Measurements from ENCODE around the gene MYH7B. TPM values are rescaled to one million over a fixed set of nuclear protein-coding genes. Genes with fewer than 3 reads are reported as not detected.

Gene MYH7B
- total and polyA plus RNA-seq, 8 donors, result 0.15 to 1.5 (median 0.59) TPM; not detected in 2

- TF ChIP-seq EP300 (IDR thresholded peaks at IDR 0.05) (no peak), POLR2AphosphoS5 (IDR thresholded peaks at IDR 0.05) (peak in 2 of 3 donors; percentile 47 to 82)
- H3K27me3 ChIP-seq, result no peaks in the 10 kb centered on the region
- WGBS, 5 donors, result 25 to 55% (median 39%) methylated on average over 2 of the region's 2 CpGs
- H3K4me1 ChIP-seq, result peaks cover 5 to 38% (median 29%) of the 10 kb centered on the region in 4 donors
- H3K27ac ChIP-seq, result peak overlapping the region; percentile 42 to 77 (median 66)
- no peaks in the 10 kb centered on the region for H3K9me3 ChIP-seq
- peak in 1 of 2 donors; percentile 74 for DNase-seq
- intact Hi-C loops (cut with DNase I; ENCODE audit: low total_unique reads), result no loop called here
- no peak overlapping the region for H3K4me3 ChIP-seq
- peaks cover 16 to 46% (median 42%) of the 10 kb centered on the region in 4 donors for H3K36me3 ChIP-seq
Measured at GRCh38 chr20:34916774-34917354, 38.8 kb upstream of the MYH7B start.

DNA sequence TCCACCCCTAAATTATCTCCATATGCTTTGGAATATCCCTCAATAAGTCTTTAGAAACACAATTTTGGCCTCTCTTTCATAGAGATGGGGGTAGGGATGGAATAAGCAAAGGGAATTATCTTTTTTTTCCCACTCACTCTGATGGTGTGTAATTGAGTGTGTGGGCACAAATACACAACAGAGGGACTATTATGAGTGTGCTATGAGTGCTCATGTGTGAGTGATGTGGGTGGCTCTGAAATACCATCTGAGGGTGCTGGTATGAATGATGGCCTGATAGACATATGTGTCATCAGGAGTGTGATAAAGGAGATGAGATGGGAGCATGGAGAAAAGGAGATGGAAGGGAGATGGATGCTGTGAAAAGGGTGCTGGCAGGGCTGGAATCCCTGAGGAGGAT lies 35.6 kb upstream of the MYH7B start:
- Histone ChIP-seq H3K27me3 (no peaks in the 10 kb centered on the region), H3K27ac (no peak overlapping the region), H3K4me3 (no peak overlapping the region), H3K4me1 (peaks cover 18 to 46% (median 29%) of the 10 kb centered on the region in 4 donors), H3K9me3 (no peaks in the 10 kb centered on the region), H3K36me3 (peaks cover 23 to 57% (median 53%) of the 10 kb centered on the region in 4 donors)
- no peak for TF ChIP-seq POLR2AphosphoS5 (IDR thresholded peaks at IDR 0.05)
- no peak for TF ChIP-seq CTCF (IDR thresholded peaks at IDR 0.05)
- no peak for TF ChIP-seq EP300 (IDR thresholded peaks at IDR 0.05)
- TF ChIP-seq POLR2A (IDR thresholded peaks at IDR 0.05), result no peak
- no peak for DNase-seq
- intact Hi-C loops (cut with DNase I; ENCODE audit: low total_unique reads), result no loop called here

DNA sequence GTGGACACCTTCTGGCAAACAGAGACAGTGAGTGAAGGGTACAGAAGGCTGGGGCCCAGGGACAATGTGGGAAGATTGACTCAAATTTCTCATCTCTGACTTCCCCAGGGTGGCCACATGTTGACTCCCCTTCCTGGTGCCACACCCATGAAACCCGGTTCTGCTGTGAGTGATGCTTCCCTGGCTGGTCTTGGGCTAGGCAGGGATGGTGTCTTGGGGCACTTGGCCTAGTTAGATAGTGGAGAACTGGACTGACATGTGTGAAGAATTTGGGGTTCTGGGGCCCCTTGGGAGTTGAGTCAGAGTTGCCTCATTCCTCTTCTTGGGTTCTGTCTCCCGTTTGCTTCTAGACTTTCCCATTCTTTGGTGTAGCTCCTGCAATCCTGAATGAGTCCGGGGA lies 34.2 kb upstream of the MYH7B start:
- Histone ChIP-seq H3K27me3 (no peaks in the 10 kb centered on the region), H3K9me3 (no peaks in the 10 kb centered on the region), H3K36me3 (peaks cover 36 to 71% (median 65%) of the 10 kb centered on the region in 4 donors), H3K4me1 (peaks cover 16 to 33% (median 18%) of the 10 kb centered on the region in 4 donors), H3K27ac (peak overlapping the region in 4 of 5 donors; percentile 19 to 74 (median 66)), H3K4me3 (no peak overlapping the region)
- intact Hi-C loops (cut with DNase I; ENCODE audit: low total_unique reads), result no loop called here
- 53 to 76% (median 64%) methylated on average over 2 to 3 of the region's 3 CpGs for WGBS, 5 donors
- TF ChIP-seq EP300 (IDR thresholded peaks at IDR 0.05), result no peak
- TF ChIP-seq CTCF (IDR thresholded peaks at IDR 0.05), result no peak
- TF ChIP-seq POLR2A (IDR thresholded peaks at IDR 0.05), result no peak
- DNase-seq, result no peak

- H3K36me3 ChIP-seq, result peaks cover 47 to 85% (median 79%) of the 10 kb centered on the region in 4 donors
- no peaks in the 10 kb centered on the region for H3K27me3 ChIP-seq
- peak in 2 of 3 donors; percentile 31 to 81 for TF ChIP-seq POLR2AphosphoS5 (IDR thresholded peaks at IDR 0.05)
- no peak for TF ChIP-seq CTCF (IDR thresholded peaks at IDR 0.05)
Measured at GRCh38 chr20:34922654-34923381, 32.9 kb upstream of the MYH7B start.

More at GRCh38 chr20:34922654-34923381, 32.9 kb upstream of the MYH7B start:
- peak in 1 of 2 donors; percentile 42 for DNase-seq
- Histone ChIP-seq H3K9me3 (no peaks in the 10 kb centered on the region), H3K4me3 (no peak overlapping the region), H3K4me1 (peaks cover 9 to 21% (median 17%) of the 10 kb centered on the region in 4 donors), H3K27ac (peak overlapping the region in 4 of 5 donors; percentile 60 to 74 (median 66))
- intact Hi-C loops (cut with DNase I; ENCODE audit: low total_unique reads), result no loop called here
- 77 to 81% (median 78%) methylated on average over 5 of the region's 5 CpGs for WGBS, 5 donors
